ENCODE data around the gene CNTFR. TPM values are rescaled to one million over a fixed set of nuclear protein-coding genes. Genes with fewer than 3 reads are reported as not detected.

The CNTFR gene
- total and polyA plus RNA-seq, 2 of the 8 experiments (the other 6 are each of a cell fraction or from before 2014, with no cell fraction given), result 1.2 to 4.2 TPM

GRCh38 chr9:34615132-34615531, 25.6 kb upstream of the CNTFR start (continued):
- TF ChIP-seq, protein P1, sequence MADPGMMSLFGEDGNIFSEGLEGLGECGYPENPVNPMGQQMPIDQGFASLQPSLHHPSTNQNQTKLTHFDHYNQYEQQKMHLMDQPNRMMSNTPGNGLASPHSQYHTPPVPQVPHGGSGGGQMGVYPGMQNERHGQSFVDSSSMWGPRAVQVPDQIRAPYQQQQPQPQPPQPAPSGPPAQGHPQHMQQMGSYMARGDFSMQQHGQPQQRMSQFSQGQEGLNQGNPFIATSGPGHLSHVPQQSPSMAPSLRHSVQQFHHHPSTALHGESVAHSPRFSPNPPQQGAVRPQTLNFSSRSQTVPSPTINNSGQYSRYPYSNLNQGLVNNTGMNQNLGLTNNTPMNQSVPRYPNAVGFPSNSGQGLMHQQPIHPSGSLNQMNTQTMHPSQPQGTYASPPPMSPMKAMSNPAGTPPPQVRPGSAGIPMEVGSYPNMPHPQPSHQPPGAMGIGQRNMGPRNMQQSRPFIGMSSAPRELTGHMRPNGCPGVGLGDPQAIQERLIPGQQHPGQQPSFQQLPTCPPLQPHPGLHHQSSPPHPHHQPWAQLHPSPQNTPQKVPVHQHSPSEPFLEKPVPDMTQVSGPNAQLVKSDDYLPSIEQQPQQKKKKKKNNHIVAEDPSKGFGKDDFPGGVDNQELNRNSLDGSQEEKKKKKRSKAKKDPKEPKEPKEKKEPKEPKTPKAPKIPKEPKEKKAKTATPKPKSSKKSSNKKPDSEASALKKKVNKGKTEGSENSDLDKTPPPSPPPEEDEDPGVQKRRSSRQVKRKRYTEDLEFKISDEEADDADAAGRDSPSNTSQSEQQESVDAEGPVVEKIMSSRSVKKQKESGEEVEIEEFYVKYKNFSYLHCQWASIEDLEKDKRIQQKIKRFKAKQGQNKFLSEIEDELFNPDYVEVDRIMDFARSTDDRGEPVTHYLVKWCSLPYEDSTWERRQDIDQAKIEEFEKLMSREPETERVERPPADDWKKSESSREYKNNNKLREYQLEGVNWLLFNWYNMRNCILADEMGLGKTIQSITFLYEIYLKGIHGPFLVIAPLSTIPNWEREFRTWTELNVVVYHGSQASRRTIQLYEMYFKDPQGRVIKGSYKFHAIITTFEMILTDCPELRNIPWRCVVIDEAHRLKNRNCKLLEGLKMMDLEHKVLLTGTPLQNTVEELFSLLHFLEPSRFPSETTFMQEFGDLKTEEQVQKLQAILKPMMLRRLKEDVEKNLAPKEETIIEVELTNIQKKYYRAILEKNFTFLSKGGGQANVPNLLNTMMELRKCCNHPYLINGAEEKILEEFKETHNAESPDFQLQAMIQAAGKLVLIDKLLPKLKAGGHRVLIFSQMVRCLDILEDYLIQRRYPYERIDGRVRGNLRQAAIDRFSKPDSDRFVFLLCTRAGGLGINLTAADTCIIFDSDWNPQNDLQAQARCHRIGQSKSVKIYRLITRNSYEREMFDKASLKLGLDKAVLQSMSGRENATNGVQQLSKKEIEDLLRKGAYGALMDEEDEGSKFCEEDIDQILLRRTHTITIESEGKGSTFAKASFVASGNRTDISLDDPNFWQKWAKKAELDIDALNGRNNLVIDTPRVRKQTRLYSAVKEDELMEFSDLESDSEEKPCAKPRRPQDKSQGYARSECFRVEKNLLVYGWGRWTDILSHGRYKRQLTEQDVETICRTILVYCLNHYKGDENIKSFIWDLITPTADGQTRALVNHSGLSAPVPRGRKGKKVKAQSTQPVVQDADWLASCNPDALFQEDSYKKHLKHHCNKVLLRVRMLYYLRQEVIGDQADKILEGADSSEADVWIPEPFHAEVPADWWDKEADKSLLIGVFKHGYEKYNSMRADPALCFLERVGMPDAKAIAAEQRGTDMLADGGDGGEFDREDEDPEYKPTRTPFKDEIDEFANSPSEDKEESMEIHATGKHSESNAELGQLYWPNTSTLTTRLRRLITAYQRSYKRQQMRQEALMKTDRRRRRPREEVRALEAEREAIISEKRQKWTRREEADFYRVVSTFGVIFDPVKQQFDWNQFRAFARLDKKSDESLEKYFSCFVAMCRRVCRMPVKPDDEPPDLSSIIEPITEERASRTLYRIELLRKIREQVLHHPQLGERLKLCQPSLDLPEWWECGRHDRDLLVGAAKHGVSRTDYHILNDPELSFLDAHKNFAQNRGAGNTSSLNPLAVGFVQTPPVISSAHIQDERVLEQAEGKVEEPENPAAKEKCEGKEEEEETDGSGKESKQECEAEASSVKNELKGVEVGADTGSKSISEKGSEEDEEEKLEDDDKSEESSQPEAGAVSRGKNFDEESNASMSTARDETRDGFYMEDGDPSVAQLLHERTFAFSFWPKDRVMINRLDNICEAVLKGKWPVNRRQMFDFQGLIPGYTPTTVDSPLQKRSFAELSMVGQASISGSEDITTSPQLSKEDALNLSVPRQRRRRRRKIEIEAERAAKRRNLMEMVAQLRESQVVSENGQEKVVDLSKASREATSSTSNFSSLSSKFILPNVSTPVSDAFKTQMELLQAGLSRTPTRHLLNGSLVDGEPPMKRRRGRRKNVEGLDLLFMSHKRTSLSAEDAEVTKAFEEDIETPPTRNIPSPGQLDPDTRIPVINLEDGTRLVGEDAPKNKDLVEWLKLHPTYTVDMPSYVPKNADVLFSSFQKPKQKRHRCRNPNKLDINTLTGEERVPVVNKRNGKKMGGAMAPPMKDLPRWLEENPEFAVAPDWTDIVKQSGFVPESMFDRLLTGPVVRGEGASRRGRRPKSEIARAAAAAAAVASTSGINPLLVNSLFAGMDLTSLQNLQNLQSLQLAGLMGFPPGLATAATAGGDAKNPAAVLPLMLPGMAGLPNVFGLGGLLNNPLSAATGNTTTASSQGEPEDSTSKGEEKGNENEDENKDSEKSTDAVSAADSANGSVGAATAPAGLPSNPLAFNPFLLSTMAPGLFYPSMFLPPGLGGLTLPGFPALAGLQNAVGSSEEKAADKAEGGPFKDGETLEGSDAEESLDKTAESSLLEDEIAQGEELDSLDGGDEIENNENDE (IDR thresholded peaks at IDR 0.05; ENCODE audit: insufficient replicate concordance, low read length), result no peak
- no peak for TF ChIP-seq CTBP2 (IDR thresholded peaks at IDR 0.05; ENCODE audit: borderline replicate concordance, insufficient read depth, insufficient read length, low read length)
- no peak for TF ChIP-seq CBX8 (IDR thresholded peaks at IDR 0.05; ENCODE audit: borderline replicate concordance, low read depth, low read length)
- TF ChIP-seq RBBP5 (IDR thresholded peaks at IDR 0.05; ENCODE audit: borderline replicate concordance, low read depth, low read length), result no peak
- TF ChIP-seq KDM5A (IDR thresholded peaks at IDR 0.05; ENCODE audit: low read length), result no peak
- no peak for TF ChIP-seq TAF7 (optimal IDR thresholded peaks at IDR 0.05; ENCODE audit: borderline replicate concordance, low read depth, low read length)

All from H1 (cell line).